H1 (cell line): ENCODE data around the gene TBL2. TPM values are rescaled to one million over a fixed set of nuclear protein-coding genes. Genes with fewer than 3 reads are reported as not detected.

Experiments
- CTCF ChIA-PET: fragments of 300-600 bp; sonication (Branson Sonifier 250); formaldehyde crosslinking; loops from one replicate; lab custom pipeline; 2021; ENCODE audit not compliant: partially characterized antibody; lab: Charles Lee
- POLR2A ChIA-PET: fragments of 300-600 bp; sonication (Branson Sonifier 250); formaldehyde crosslinking; loops from one replicate; lab custom pipeline; 2021; ENCODE audit warnings: inconsistent platforms; ENCODE audit not compliant: partially characterized antibody; lab: Charles Lee
- DNase-seq, 2 experiments: peaks; one replicate each; pipeline versions ENCODE4 v3.0.0 to v3.0.0-alpha.2; 2010 to 2022; ENCODE audit warnings: low spot score in 2 of 2, low read depth in 1 of 2, mixed read lengths in 1 of 2
- FAIRE-seq: peaks from 2 replicates; lab custom pipeline; 2011; peaks lifted over from hg19 to GRCh38; lab: Jason Lieb, UNC
- H2AFZ ChIP-seq: 2 replicates; pipeline ENCODE4 v1.8.1; 2012; ENCODE audit warnings: low read length, inconsistent platforms
- H2AK5ac ChIP-seq: 2 replicates; pipeline ENCODE4 v1.6.1; 2013; ENCODE audit warnings: low read depth, low read length
- H2BK120ac ChIP-seq: replicated peaks from 2 replicates; pipeline ENCODE3; 2013; ENCODE audit warnings: low read depth, low read length, inconsistent platforms
- H2BK12ac ChIP-seq: 2 replicates; pipeline ENCODE4 v1.6.1; 2013; ENCODE audit warnings: low read depth, low read length
- H2BK15ac ChIP-seq: 2 replicates; pipeline ENCODE4 v1.6.1; 2013; ENCODE audit warnings: low read length
- H2BK20ac ChIP-seq: 2 replicates; pipeline ENCODE4 v1.6.1; 2013; ENCODE audit warnings: low read length
- H2BK5ac ChIP-seq: 2 replicates; pipeline ENCODE4 v1.6.1; 2013; ENCODE audit warnings: low read depth, low read length
- H3K14ac ChIP-seq: 2 replicates; pipeline ENCODE4 v1.6.1; 2013; ENCODE audit warnings: inconsistent platforms; ENCODE audit not compliant: insufficient read length
- H3K18ac ChIP-seq: 2 replicates; pipeline ENCODE4 v1.6.1; 2013; ENCODE audit warnings: low read length; ENCODE audit errors: extremely low read depth
- H3K23ac ChIP-seq: 2 replicates; pipeline ENCODE4 v1.6.1; 2013; ENCODE audit warnings: inconsistent platforms; ENCODE audit not compliant: insufficient read length
- H3K23me2 ChIP-seq: 2 replicates; pipeline ENCODE4 v1.6.1; 2013; ENCODE audit warnings: low read depth, low read length
- H3K27ac ChIP-seq: 2 replicates; pipeline ENCODE4 v1.6.1; 2011; ENCODE audit warnings: low read depth, low read length, inconsistent platforms
- H3K27me3 ChIP-seq, 4 experiments: replicated peaks in 1 of 4; 1 replicate in 1 of 4; 2 replicates in 3 of 4; pipeline versions ENCODE4 v1.6.1 to v1.8.1; 2011 to 2013; ENCODE audit warnings: low read length in 3 of 4, mild to moderate bottlenecking in 3 of 4, inconsistent platforms in 2 of 4, mixed read lengths in 2 of 4, moderate library complexity in 1 of 4; ENCODE audit not compliant: control insufficient read depth in 3 of 4, insufficient read depth in 3 of 4; ENCODE audit errors: extremely low read depth in 1 of 4
- H3K36me3 ChIP-seq, 4 experiments: 2 replicates each; pipeline versions ENCODE4 v1.6.1 to v1.8.1; 2011 to 2013; ENCODE audit warnings: mild to moderate bottlenecking in 4 of 4, low read length in 3 of 4, moderate library complexity in 2 of 4, control low read depth in 1 of 4, inconsistent platforms in 1 of 4; ENCODE audit not compliant: insufficient read depth in 4 of 4, control insufficient read depth in 2 of 4
- H3K4ac ChIP-seq: replicated peaks from 2 replicates; pipeline ENCODE3; 2013; ENCODE audit warnings: low read length, low read depth, mixed read lengths, inconsistent platforms; ENCODE audit not compliant: insufficient read length
- H3K4me1 ChIP-seq, 4 experiments: replicated peaks in 1 of 4; 1 replicate in 1 of 4; 2 replicates in 3 of 4; pipeline versions ENCODE4 v1.6.1 to v1.8.1; 2011 to 2013; ENCODE audit warnings: low read length in 3 of 4, inconsistent platforms in 2 of 4, mixed read lengths in 1 of 4; ENCODE audit not compliant: insufficient read depth in 4 of 4, control insufficient read depth in 3 of 4
- H3K4me2 ChIP-seq, 2 experiments: 2 replicates each; pipeline versions ENCODE4 v1.6.1 to v1.8.1; 2011 to 2013; ENCODE audit warnings: low read depth in 2 of 2, low read length in 2 of 2, control low read depth in 1 of 2, inconsistent platforms in 1 of 2, mild to moderate bottlenecking in 1 of 2; ENCODE audit not compliant: insufficient read depth in 1 of 2
- H3K4me3 ChIP-seq, 4 experiments: fragments of 200-600, 300-600 bp in 1 of 4; sonication (generic), shearing (Covaris generic), sonication (Bioruptor Twin) in 1 of 4; 2 replicates each; pipeline versions ENCODE4 v1.5.1 to v1.8.1; 2011 to 2016; ENCODE audit warnings: low read length in 4 of 4, low read depth in 3 of 4, control low read depth in 2 of 4, inconsistent platforms in 2 of 4, mild to moderate bottlenecking in 2 of 4, mixed read lengths in 1 of 4, moderate library complexity in 1 of 4; ENCODE audit not compliant: insufficient read depth in 2 of 4; ENCODE audit errors: extremely low read depth in 1 of 4
- H3K56ac ChIP-seq: replicated peaks from 2 replicates; pipeline ENCODE3; 2013; ENCODE audit warnings: low read depth, mild to moderate bottlenecking, mixed read lengths, low read length, inconsistent platforms; ENCODE audit not compliant: insufficient read length
- H3K79me1 ChIP-seq: 2 replicates; pipeline ENCODE4 v1.6.1; 2013; ENCODE audit warnings: low read depth, low read length, control low read depth
- H3K79me2 ChIP-seq, 2 experiments: 2 replicates each; pipeline versions ENCODE4 v1.6.1 to v1.8.1; 2012 to 2013; ENCODE audit warnings: low read length in 2 of 2, mild to moderate bottlenecking in 2 of 2, inconsistent platforms in 1 of 2; ENCODE audit not compliant: insufficient read depth in 2 of 2, control insufficient read depth in 1 of 2
- H3K9ac ChIP-seq, 4 experiments: replicated peaks in 1 of 4; 1 replicate in 1 of 4; 2 replicates in 3 of 4; pipeline versions ENCODE4 v1.6.1 to v1.8.1; 2011 to 2013; ENCODE audit warnings: low read depth in 3 of 4, low read length in 3 of 4, control low read depth in 2 of 4, mild to moderate bottlenecking in 2 of 4, moderate library complexity in 2 of 4, inconsistent platforms in 1 of 4; ENCODE audit errors: extremely low read depth in 1 of 4
- H3K9me3 ChIP-seq, 2 experiments: 2 replicates each; pipeline versions ENCODE4 v1.6.1 to v1.8.1; 2012 to 2013; ENCODE audit warnings: mild to moderate bottlenecking in 2 of 2, moderate library complexity in 2 of 2, control low read depth in 1 of 2, inconsistent platforms in 1 of 2, low read depth in 1 of 2, low read length in 1 of 2, mixed read lengths in 1 of 2; ENCODE audit not compliant: insufficient read depth in 2 of 2
- H4K20me1 ChIP-seq, 2 experiments: replicated peaks in 1 of 2; 2 replicates each; pipeline versions ENCODE3 to v1.8.1; 2011 to 2013; ENCODE audit warnings: inconsistent platforms in 2 of 2, low read length in 2 of 2, mild to moderate bottlenecking in 1 of 2; ENCODE audit not compliant: insufficient read depth in 2 of 2, control insufficient read depth in 1 of 2
- H4K5ac ChIP-seq: 2 replicates; pipeline ENCODE4 v1.6.1; 2013; ENCODE audit warnings: low read length, low read depth, mixed read lengths, inconsistent platforms; ENCODE audit not compliant: insufficient read length
- H4K8ac ChIP-seq: 2 replicates; pipeline ENCODE4 v1.8.0; 2013; ENCODE audit warnings: mild to moderate bottlenecking, moderate library complexity, low read length, inconsistent platforms; ENCODE audit not compliant: insufficient read depth; ENCODE audit errors: extremely low read depth
- H4K91ac ChIP-seq: replicated peaks from 2 replicates; pipeline ENCODE3; 2013; ENCODE audit warnings: low read length, mixed read lengths, inconsistent platforms; ENCODE audit not compliant: insufficient read length
- HDAC2 ChIP-seq, 2 experiments: fragments of 300-600 bp in 1 of 2; sonication (generic) in 1 of 2; IDR thresholded peaks; 2 replicates each; pipeline ENCODE4 v1.6.1; 2011 to 2012; ENCODE audit warnings: low read depth in 2 of 2, low read length in 2 of 2, mild to moderate bottlenecking in 2 of 2, moderate library complexity in 2 of 2, borderline replicate concordance in 1 of 2, inconsistent platforms in 1 of 2
- JUND ChIP-seq: IDR thresholded peaks from 2 replicates; pipeline ENCODE4 v1.6.1; 2011; ENCODE audit warnings: mild to moderate bottlenecking, improper control_type of control experiment, low read length
- NANOG ChIP-seq: IDR thresholded peaks from 2 replicates; pipeline ENCODE4 v1.6.1; 2011; ENCODE audit warnings: low read length, low read depth, mild to moderate bottlenecking, inconsistent platforms; ENCODE audit not compliant: insufficient read depth, poor library complexity, severe bottlenecking
- RBBP5 ChIP-seq: IDR thresholded peaks from 2 replicates; pipeline ENCODE4 v1.7.1; 2012; ENCODE audit warnings: low read depth, mild to moderate bottlenecking, inconsistent platforms, low read length, moderate library complexity, borderline replicate concordance
- WGBS, 2 experiments: shearing (Covaris generic) in 1 of 2; methylation state at CpG; one replicate each; pipeline versions ENCODE4 v1.1.6 to v1.1.7; 2013 to 2015; ENCODE audit warnings: low lambda C conversion rate in 2 of 2, mixed read lengths in 2 of 2, inconsistent platforms in 1 of 2, low coverage in 1 of 2, missing lambda C conversion rate in 1 of 2; ENCODE audit not compliant: insufficient replicate concordance in 2 of 2, insufficient coverage in 1 of 2, insufficient read length in 1 of 2; ENCODE audit errors: extremely low coverage in 1 of 2, missing lambda C conversion rate in 1 of 2; 5-methylcytosine and 5-hydroxymethylcytosine counted together
- polyA plus RNA-seq, 7 experiments: library from polyadenylated mRNA; depleted of rRNA in 3 of 7; stranded (reverse) in 5 of 7; unstranded in 2 of 7; fragments of >200 nt in 5 of 7; fragments of 200-250 nt in 2 of 7; gene quantifications; 1 replicate in 5 of 7; 2 replicates in 1 of 7; 4 replicates in 1 of 7; pipeline versions ENCODE4 v1.2.1 to v1.2.3, GENCODE V29; 2011 to 2013; ENCODE audit warnings: missing spikeins in 2 of 7, mixed read lengths in 2 of 7
- total RNA-seq: library from RNA; stranded (reverse); fragmentation: NEBNext Ultra II Directional; extraction: Animal tissue kit (Norgen Biotek cat#: 25700); gene quantifications from 2 replicates; pipeline ENCODE4 v1.2.1, GENCODE V29; 2021
- TF ChIP-seq, protein P1 (sequence below): IDR thresholded peaks from 2 replicates; pipeline ENCODE4 v1.6.1; 2011; ENCODE audit warnings: low read depth, mild to moderate bottlenecking, low read length; ENCODE audit not compliant: insufficient read depth

Gene TBL2
- total and polyA plus RNA-seq, 2 of the 8 experiments (the other 6 are each of a cell fraction or from before 2014, with no cell fraction given), result 25.8 to 29.7 TPM

- Histone ChIP-seq H4K91ac (no peak overlapping the region), H3K4me2 (no peak overlapping the region), H4K5ac (no peak overlapping the region), H3K9me3 (no peaks in the 10 kb centered on the region), H2BK12ac (no peak overlapping the region), H2AK5ac (no peak overlapping the region), H3K27me3 (peaks cover 0 to 6% (median under 1%) of the 10 kb centered on the region in 4 experiments; a peak in 3 of 7 replicates), H3K27ac (no peak overlapping the region), H2BK120ac (no peak overlapping the region), H4K8ac (no peak overlapping the region), H3K9ac (no peak overlapping the region), H2BK20ac (no peak overlapping the region), H2AFZ (no peak overlapping the region), H3K56ac (no peak overlapping the region), H4K20me1 (peaks cover 0 to 10% of the 10 kb centered on the region in 2 experiments), H2BK5ac (no peak overlapping the region), H3K4me3 (no peak overlapping the region), H3K14ac (no peak overlapping the region), H3K18ac (no peak overlapping the region), H3K79me2 (peaks cover 0 to 6% of the 10 kb centered on the region in 2 experiments; a peak in 1 of 4 replicates), H3K23ac (no peak overlapping the region), H3K4ac (no peak overlapping the region), H2BK15ac (no peak overlapping the region), H3K79me1 (peaks cover 3% of the 10 kb centered on the region; the same call in 1 of the 2 replicates), H3K4me1 (no peaks in the 10 kb centered on the region), H3K36me3 (peaks cover 26 to 48% (median 38%) of the 10 kb centered on the region in 4 experiments), H3K23me2 (peaks cover 5% of the 10 kb centered on the region; the same call in 1 of the 2 replicates)
- no peak for FAIRE-seq
- ChIA-PET POLR2A (interaction anchor here (0.8 to 1.5 kb wide), 3 partner anchors 8 to 13 kb away, joined by 3 to 5 read pairs (median 4); no protein-coding TSS in a partner anchor), CTCF (interaction anchor here (0.5 to 1.4 kb wide), 2 partner anchors 33 to 741 kb away, joined by 4 read pairs; no protein-coding TSS in a partner anchor)
- DNase-seq, result no peak
- WGBS, 2 experiments, result 96% methylated on average over 11 of the region's 11 CpGs; no CpG with 5 or more reads in 1 of the 2 experiments
- TF ChIP-seq HDAC2 (IDR thresholded peaks at IDR 0.05; ENCODE audit: borderline replicate concordance in 1 of 2, low read depth in 2 of 2, low read length in 2 of 2) (no peak), JUND (no peak), NANOG (no peak), RBBP5 (no peak)
- TF ChIP-seq, protein P1, sequence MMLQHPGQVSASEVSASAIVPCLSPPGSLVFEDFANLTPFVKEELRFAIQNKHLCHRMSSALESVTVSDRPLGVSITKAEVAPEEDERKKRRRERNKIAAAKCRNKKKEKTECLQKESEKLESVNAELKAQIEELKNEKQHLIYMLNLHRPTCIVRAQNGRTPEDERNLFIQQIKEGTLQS, result no peak
These were observed 4.6 kb downstream of the TBL2 start for GRCh38 chr7:73573791-73574190.
